GM23248 (cell line): ENCODE results near the gene RBBP6.

ENCODE experiments used
- EZH2 ChIP-seq: fragments of 200-600 bp; sonication (generic); IDR thresholded peaks from 2 replicates; pipeline ENCODE4 v1.6.1; 2018; ENCODE audit warnings: antibody characterized with exemption, mild to moderate bottlenecking; ENCODE audit not compliant: insufficient read depth, poor library complexity, severe bottlenecking
- EZH2phosphoT487 ChIP-seq: fragments of 200-600 bp; sonication (generic); IDR thresholded peaks from 2 replicates; pipeline ENCODE4 v1.6.1; 2018; ENCODE audit warnings: antibody characterized with exemption, moderate library complexity, mild to moderate bottlenecking, low read depth; ENCODE audit not compliant: insufficient read depth

GRCh38 chr16:24516900-24517669 is 22.3 kb upstream of the RBBP6 start:
- TF ChIP-seq EZH2 (no peak), EZH2phosphoT487 (no peak)
